ENCODE data around the gene AQP12B. TPM values are rescaled to one million over a fixed set of nuclear protein-coding genes. Genes with fewer than 3 reads are reported as not detected.

AQP12B gene
- total RNA-seq, 1 donor from 2014 or later = not detected

DNA sequence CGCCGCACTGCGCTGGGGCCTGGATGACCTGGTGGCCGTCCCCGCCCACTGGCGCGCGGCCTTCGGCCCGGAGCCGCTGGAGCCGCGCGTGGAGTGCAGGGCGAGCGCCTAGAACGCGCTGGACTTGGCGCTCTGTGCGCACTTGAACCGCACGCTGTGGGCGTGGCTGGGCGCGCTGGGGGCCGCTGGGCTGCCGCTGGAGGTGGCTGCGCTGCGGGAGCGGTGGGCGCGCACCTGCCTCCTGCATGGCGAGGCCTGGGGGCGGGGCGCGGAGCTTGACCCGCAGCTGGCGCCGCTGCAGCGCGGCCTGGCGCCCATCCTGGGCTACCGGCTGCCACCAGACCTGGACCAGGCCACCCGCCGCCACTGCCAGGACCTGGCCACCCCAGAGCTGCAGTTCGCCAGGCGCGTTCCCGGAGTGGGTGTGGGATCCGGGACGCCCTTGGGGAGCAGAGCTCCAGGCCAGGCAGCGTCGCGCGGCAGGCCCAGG, 9.9 kb downstream of the AQP12B start:
- Mint-ChIP-seq H3K4me1 (ENCODE audit: unreplicated experiment) (no peaks in the 10 kb centered on the region), H3K9me3 (ENCODE audit: unreplicated experiment) (no peaks in the 10 kb centered on the region), H3K36me3 (ENCODE audit: low read depth, unreplicated experiment) (no peaks in the 10 kb centered on the region), H3K27ac (ENCODE audit: unreplicated experiment) (no peak overlapping the region), H3K27me3 (ENCODE audit: unreplicated experiment) (peaks cover 3% of the 10 kb centered on the region), H3K4me3 (ENCODE audit: unreplicated experiment) (no peak overlapping the region)
- TF ChIP-seq, protein P1, sequence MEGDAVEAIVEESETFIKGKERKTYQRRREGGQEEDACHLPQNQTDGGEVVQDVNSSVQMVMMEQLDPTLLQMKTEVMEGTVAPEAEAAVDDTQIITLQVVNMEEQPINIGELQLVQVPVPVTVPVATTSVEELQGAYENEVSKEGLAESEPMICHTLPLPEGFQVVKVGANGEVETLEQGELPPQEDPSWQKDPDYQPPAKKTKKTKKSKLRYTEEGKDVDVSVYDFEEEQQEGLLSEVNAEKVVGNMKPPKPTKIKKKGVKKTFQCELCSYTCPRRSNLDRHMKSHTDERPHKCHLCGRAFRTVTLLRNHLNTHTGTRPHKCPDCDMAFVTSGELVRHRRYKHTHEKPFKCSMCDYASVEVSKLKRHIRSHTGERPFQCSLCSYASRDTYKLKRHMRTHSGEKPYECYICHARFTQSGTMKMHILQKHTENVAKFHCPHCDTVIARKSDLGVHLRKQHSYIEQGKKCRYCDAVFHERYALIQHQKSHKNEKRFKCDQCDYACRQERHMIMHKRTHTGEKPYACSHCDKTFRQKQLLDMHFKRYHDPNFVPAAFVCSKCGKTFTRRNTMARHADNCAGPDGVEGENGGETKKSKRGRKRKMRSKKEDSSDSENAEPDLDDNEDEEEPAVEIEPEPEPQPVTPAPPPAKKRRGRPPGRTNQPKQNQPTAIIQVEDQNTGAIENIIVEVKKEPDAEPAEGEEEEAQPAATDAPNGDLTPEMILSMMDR (IDR thresholded peaks at IDR 0.05; ENCODE audit: unreplicated experiment) = no peak
- DNase-seq (ENCODE audit: low spot score) = no peak

DNA sequence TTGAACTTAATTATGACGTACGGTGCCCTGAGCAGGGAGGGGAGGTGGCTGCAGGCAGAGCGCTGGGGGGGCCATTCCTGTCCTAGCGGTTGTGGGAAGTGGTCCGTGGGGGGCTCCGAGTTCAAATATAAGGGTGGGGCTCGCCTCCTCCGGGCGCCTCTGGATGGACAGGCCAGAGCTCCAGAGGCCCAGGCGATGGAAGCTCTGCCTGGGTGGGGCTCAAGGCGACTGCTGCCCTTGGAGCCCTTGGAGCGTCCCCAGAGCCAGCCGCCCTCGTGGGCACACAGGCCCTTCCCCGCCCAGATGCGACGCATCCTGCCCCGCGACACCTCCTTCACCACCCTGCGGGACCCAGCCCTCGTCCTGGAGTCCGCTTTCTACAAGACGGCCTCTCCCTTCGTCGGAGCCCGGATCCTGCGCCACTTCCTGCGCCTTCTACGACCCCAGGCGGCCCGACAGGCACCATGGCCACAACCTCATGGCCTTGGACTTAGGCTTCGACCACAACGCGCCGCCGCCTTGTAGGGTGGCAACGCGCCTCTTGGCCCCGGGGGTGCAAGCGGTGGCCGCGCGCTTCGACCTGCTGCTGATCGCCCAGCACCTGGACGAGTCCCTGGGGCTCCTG, 10.5 kb downstream of the AQP12B start:
- H3K4me1 Mint-ChIP-seq (ENCODE audit: unreplicated experiment) = no peaks in the 10 kb centered on the region
- H3K27me3 Mint-ChIP-seq (ENCODE audit: unreplicated experiment) = peaks cover 3% of the 10 kb centered on the region
- no peak for DNase-seq (ENCODE audit: low spot score)
- no peaks in the 10 kb centered on the region for H3K36me3 Mint-ChIP-seq (ENCODE audit: low read depth, unreplicated experiment)
- H3K27ac Mint-ChIP-seq (ENCODE audit: unreplicated experiment) = no peak overlapping the region
- TF ChIP-seq, protein P1 (IDR thresholded peaks at IDR 0.05; ENCODE audit: unreplicated experiment) = no peak
- H3K4me3 Mint-ChIP-seq (ENCODE audit: unreplicated experiment) = no peak overlapping the region
- H3K9me3 Mint-ChIP-seq (ENCODE audit: unreplicated experiment) = no peaks in the 10 kb centered on the region

DNA sequence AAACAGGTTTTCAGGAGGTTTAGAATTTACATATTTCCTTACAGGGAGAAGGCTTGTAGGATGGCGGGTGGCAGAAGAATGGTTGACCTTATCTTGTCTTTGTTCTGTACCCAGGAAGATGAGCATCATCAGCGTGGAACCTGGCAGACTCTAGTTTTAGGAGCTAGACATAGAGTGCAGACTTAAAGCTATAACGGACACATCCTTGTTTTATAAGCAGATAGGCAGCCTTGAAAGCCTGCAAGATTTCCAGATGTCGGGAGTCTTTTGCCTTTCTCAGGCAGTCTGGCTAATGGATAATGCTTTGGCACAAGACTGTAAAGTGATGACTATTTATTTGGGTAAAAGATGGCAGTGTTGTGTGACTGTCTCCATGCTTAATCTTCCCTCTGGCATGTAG, 11.7 kb downstream of the AQP12B start:
- Mint-ChIP-seq H3K36me3 (ENCODE audit: low read depth, unreplicated experiment) (no peaks in the 10 kb centered on the region), H3K4me3 (ENCODE audit: unreplicated experiment) (no peak overlapping the region), H3K9me3 (ENCODE audit: unreplicated experiment) (no peaks in the 10 kb centered on the region), H3K27ac (ENCODE audit: unreplicated experiment) (no peak overlapping the region), H3K27me3 (ENCODE audit: unreplicated experiment) (peaks cover 3% of the 10 kb centered on the region), H3K4me1 (ENCODE audit: unreplicated experiment) (no peaks in the 10 kb centered on the region)
- TF ChIP-seq, protein P1 (IDR thresholded peaks at IDR 0.05; ENCODE audit: unreplicated experiment) = no peak
- DNase-seq (ENCODE audit: low spot score) = no peak

DNA sequence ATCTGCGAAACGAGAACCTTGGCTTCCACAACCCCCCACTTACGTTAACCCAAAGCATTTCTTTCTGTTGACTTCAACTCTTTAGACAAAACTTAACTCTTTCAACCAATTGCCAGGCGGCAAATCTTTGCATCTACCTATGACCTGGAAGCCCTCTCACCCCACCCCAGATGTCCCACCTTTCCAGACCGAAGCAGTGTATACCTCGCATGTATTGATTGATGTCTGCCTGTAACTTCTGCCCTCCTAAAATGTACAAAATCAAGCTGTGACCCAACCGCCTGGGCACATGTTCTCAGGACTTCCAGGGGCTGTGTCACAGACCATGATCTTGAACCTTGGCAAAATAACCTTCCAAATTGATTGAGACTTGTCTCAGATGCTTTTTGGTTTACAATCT, 12.3 kb downstream of the AQP12B start:
- DNase-seq (ENCODE audit: low spot score) = no peak
- H3K9me3 Mint-ChIP-seq (ENCODE audit: unreplicated experiment) = no peaks in the 10 kb centered on the region
- TF ChIP-seq, protein P1 (IDR thresholded peaks at IDR 0.05; ENCODE audit: unreplicated experiment) = no peak
- H3K27ac Mint-ChIP-seq (ENCODE audit: unreplicated experiment) = no peak overlapping the region
- H3K4me1 Mint-ChIP-seq (ENCODE audit: unreplicated experiment) = no peaks in the 10 kb centered on the region
- peaks cover 3% of the 10 kb centered on the region for H3K27me3 Mint-ChIP-seq (ENCODE audit: unreplicated experiment)
- no peaks in the 10 kb centered on the region for H3K36me3 Mint-ChIP-seq (ENCODE audit: low read depth, unreplicated experiment)
- H3K4me3 Mint-ChIP-seq (ENCODE audit: unreplicated experiment) = no peak overlapping the region

DNA sequence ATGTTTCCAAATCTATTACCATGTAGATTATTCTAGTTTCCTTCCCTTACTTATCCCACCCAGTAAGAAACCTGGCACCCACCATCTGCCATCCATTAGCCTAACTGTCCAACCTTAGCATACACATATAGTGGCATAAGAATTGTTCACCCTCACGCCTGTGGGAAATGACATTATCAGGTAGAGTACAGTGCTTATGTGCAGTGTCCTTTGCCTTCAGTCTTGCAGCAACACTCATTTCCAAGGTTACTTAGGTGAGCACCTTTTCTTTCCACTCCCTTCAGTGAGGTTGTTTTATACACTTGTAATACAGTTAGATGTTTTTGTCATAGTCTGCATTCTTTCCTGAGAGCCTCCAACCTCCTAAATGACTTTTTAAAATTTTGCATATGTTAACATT, 18.1 kb downstream of the AQP12B start:
- Mint-ChIP-seq H3K9me3 (ENCODE audit: unreplicated experiment) (no peaks in the 10 kb centered on the region), H3K4me1 (ENCODE audit: unreplicated experiment) (no peaks in the 10 kb centered on the region), H3K27me3 (ENCODE audit: unreplicated experiment) (peaks cover 3% of the 10 kb centered on the region), H3K27ac (ENCODE audit: unreplicated experiment) (no peak overlapping the region), H3K4me3 (ENCODE audit: unreplicated experiment) (no peak overlapping the region), H3K36me3 (ENCODE audit: low read depth, unreplicated experiment) (no peaks in the 10 kb centered on the region)
- no peak for DNase-seq (ENCODE audit: low spot score)
- TF ChIP-seq, protein P1 (IDR thresholded peaks at IDR 0.05; ENCODE audit: unreplicated experiment) = no peak

Data from endothelial cell (in vitro differentiated cells).